ENCODE data around the gene SLC30A3.

DNA sequence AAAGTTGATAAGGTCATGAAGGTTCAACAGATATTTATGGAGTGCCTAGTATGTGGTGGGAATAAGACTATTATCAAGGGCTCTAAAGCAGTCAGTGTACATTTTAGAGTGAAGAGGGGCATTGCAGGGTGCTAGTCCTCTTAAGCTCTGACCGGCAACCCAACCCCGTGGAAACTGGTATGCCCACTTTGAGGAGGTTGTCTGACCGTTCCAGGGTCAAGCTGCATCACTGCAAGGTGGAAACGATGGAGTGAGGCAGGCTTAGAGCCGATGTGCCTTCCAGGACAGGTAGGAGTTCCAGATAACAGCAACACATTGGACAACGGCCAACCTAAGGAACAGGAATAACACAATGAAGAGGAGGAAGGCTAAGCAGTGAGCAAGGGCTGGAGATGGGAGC is 46.8 kb upstream of the SLC30A3 start:
- TF ChIP-seq CTCF (IDR thresholded peaks at IDR 0.05 in 4 of 5, conservative IDR thresholded peaks at IDR 0.05 in 1 of 5), result no peak
- peak in 1 of 2 donors; percentile 3 for TF ChIP-seq POLR2A (IDR thresholded peaks at IDR 0.05)

Data from gastrocnemius medialis (tissue), 4 donors.